Fibroblast of pulmonary artery (primary cell): Measurements from ENCODE around the gene TADA2A.
A peak's percentile ranks its signal among the peaks of the same experiment; 100 is the strongest.

Experiments
- DNase-seq: peaks from one replicate; pipeline ENCODE4 v3.0.0-alpha.2; 2010; ENCODE audit warnings: low read depth
- H3K4me3 ChIP-seq: replicated peaks from 2 replicates; pipeline ENCODE4 v1.5.1; 2011; ENCODE audit warnings: low read depth, mild to moderate bottlenecking, control low read depth, low read length, moderate library complexity
- TF ChIP-seq, protein P1 (sequence below): IDR thresholded peaks from 2 replicates; pipeline ENCODE4 v1.5.1; 2011; ENCODE audit warnings: mild to moderate bottlenecking, control low read depth, low read length, inconsistent platforms; ENCODE audit errors: missing control alignments

Gene TADA2A

DNA sequence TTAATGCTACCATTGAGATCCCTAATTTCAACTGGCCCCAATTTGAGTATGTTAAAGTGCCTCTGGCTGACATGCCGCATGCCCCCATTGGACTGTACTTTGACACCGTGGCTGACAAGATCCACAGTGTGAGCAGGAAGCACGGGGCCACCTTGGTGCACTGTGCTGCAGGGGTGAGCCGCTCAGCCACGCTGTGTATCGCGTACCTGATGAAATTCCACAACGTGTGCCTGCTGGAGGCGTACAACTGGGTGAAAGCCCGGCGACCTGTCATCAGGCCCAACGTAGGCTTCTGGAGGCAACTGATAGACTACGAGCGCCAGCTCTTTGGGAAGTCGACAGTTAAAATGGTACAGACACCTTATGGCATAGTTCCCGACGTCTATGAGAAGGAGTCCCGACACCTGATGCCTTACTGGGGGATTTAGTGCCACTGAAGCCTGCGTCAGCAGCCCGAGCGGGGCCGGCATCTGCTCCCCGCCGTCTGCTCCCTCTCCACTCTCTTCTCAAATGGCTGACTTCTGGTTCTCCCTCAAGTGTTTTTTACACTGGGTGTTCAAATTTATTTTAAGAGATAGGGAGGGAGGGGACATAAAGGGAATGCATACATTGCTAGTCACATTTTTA, 105.9 kb downstream of the TADA2A start:
- no peak for DNase-seq
- H3K4me3 ChIP-seq: no peak overlapping the region
- TF ChIP-seq, protein P1, sequence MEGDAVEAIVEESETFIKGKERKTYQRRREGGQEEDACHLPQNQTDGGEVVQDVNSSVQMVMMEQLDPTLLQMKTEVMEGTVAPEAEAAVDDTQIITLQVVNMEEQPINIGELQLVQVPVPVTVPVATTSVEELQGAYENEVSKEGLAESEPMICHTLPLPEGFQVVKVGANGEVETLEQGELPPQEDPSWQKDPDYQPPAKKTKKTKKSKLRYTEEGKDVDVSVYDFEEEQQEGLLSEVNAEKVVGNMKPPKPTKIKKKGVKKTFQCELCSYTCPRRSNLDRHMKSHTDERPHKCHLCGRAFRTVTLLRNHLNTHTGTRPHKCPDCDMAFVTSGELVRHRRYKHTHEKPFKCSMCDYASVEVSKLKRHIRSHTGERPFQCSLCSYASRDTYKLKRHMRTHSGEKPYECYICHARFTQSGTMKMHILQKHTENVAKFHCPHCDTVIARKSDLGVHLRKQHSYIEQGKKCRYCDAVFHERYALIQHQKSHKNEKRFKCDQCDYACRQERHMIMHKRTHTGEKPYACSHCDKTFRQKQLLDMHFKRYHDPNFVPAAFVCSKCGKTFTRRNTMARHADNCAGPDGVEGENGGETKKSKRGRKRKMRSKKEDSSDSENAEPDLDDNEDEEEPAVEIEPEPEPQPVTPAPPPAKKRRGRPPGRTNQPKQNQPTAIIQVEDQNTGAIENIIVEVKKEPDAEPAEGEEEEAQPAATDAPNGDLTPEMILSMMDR: no peak

DNA sequence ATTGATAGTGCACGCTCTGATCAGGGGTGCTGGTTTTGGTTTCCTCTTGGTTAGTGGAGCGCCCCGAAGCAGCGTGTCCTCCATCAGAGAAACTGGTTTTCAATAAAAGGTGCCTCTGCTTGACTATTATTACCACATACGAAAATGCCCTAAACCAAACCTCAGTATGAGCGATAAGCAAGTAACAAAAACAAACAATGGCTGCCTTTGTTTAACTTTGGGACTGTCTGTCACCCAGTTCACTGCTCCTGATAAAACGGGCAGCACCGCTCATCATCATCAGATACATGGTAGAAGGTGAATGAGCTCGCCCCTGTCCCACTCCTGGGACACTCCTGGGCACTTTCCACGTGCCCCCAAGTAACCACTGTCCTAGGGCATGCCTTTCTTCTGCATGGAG, 107.0 kb downstream of the TADA2A start:
- TF ChIP-seq, protein P1: no peak
- DNase-seq: no peak
- no peak overlapping the region for H3K4me3 ChIP-seq

DNA sequence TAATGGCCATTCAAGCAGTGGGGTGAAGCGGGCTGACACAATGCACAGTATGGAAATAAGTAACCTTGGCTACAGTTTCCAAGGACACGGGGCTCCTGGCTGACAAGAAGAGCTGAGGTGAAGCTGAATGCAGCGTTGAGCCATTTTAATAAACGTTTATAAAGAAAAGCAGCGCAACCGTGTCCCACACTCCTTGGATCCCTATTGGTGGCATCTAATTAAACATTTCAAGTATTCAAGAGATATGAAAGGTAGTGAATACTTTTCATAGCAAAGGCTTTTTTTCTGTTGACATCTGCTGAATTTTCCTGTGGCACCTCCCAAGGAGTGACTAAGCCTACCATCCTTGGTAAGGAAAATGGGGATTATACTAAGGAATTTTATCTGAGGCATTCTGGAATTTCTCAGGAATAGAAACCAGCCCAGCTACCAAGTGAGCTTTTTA, 109.5 kb downstream of the TADA2A start:
- DNase-seq: peak; percentile 41
- no peak overlapping the region for H3K4me3 ChIP-seq
- TF ChIP-seq, protein P1: no peak

DNA sequence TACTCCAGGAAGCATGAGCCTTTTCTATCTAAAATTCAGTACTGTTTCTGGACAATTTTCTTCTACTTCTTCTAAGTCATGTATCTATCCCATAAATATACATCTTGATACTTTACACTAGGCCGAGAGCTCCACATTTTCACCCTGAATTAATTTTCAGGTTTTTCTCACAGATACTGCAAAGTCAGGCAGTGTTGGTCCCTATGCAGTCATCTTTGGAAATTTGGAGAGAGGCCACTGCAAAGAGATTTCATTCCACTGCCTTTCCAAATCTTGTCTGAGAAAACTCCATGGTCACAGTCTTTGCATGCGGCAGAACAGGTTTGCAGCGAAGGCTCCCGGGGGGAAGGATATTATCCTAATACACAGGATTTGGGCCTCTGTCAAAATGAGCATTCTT, 111.2 kb downstream of the TADA2A start:
- DNase-seq: no peak
- H3K4me3 ChIP-seq: no peak overlapping the region
- TF ChIP-seq, protein P1: no peak

DNA sequence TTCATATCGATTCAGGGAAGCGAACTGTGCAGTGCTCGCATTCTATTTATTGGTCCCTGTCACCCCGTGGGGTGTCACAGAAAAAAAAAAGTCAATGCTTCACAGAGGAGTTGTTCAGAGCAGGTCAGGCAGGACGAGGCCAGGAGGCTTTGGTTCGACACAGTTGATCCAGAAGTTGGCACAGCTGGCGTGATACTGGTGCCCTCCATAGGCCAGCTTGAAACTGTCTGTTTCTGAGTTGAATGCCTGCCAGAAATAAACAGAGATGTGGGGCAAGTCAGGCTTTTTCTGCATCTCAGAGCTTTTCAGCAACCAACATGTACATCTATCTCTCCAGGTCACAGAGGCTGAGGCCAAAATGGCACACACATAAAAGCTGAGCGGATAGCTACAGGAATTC, 112.1 kb downstream of the TADA2A start:
- no peak overlapping the region for H3K4me3 ChIP-seq
- DNase-seq: no peak
- TF ChIP-seq, protein P1: no peak

DNA sequence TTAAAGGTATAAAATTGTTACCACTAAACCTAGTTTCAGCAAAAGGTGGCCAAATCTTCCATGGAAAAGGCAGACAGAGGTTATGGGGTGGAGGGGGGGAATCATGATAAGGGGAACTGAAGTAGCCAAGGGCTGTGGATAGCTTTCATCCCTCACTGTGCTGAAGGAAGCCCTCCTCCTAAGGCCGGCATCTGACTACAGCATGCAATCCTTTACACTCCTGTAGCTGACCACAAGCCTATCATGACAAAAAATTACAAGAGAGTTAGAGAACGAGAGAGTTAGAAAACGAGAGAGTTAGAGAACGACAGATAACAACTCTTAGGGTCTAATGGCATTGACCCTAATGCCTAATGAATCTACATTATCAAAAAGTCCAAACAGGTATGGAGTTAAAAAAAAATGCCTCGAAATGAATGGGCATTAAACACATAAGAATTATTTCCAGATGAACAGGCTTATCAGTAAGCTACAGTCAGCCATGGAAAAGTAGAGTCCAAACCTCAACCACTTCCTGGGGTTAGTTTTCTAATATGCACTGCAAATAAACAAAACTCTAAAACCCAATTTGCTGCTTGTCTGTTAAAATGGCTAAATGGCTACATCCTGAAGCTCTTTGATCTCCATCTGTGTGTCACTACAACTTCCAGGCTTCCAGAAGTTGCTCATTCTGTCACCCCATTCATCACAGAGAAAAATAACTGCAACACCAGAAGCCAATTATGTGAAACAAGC, 112.7 kb downstream of the TADA2A start:
- TF ChIP-seq, protein P1: no peak
- no peak overlapping the region for H3K4me3 ChIP-seq
- no peak for DNase-seq
